HEK293 (cell line): ENCODE measurements around the gene ASB16.

Experiments
- BCL11A ChIP-seq: fragments of 450-650 bp; formaldehyde crosslinking; IDR thresholded peaks from 2 replicates; pipeline ENCODE4 v1.5.1; 2016; ENCODE audit warnings: low read depth, missing biosample characterization, missing genetic modification characterization
- KLF7 ChIP-seq: fragments of 450-650 bp; formaldehyde crosslinking; IDR thresholded peaks from 2 replicates; pipeline ENCODE4 v1.5.1; 2016; ENCODE audit warnings: missing biosample characterization, missing genetic modification characterization, borderline replicate concordance
- KLF8 ChIP-seq: fragments of 450-650 bp; formaldehyde crosslinking; IDR thresholded peaks from 2 replicates; pipeline ENCODE4 v1.5.1; 2016; ENCODE audit warnings: missing biosample characterization, missing genetic modification characterization
- MEIS1 ChIP-seq: sonication (generic); formaldehyde crosslinking; IDR thresholded peaks from 2 replicates; pipeline ENCODE4 v1.8.1; 2022; ENCODE audit warnings: missing genetic modification reagents, mild to moderate bottlenecking, borderline replicate concordance
- ZNF146 ChIP-seq: fragments of 450-650 bp; formaldehyde crosslinking; IDR thresholded peaks from 2 replicates; pipeline ENCODE4 v1.5.1; 2016; ENCODE audit warnings: missing biosample characterization, missing genetic modification characterization
- ZNF23 ChIP-seq: fragments of 450-650 bp; formaldehyde crosslinking; IDR thresholded peaks from 2 replicates; pipeline ENCODE4 v1.5.1; 2016; ENCODE audit warnings: missing biosample characterization, missing genetic modification characterization, borderline replicate concordance
- ZNF292 ChIP-seq: fragments of 450-650 bp; formaldehyde crosslinking; IDR thresholded peaks from 2 replicates; pipeline ENCODE4 v1.5.1; 2016; ENCODE audit warnings: low read depth, missing biosample characterization, missing genetic modification characterization, borderline replicate concordance
- ZNF792 ChIP-seq: fragments of 450-650 bp; formaldehyde crosslinking; IDR thresholded peaks from 2 replicates; pipeline ENCODE4 v1.5.1; 2016; ENCODE audit warnings: missing biosample characterization, missing genetic modification characterization
- TF ChIP-seq, protein P1 (sequence below): fragments of 450-650 bp; formaldehyde crosslinking; IDR thresholded peaks from 2 replicates; pipeline ENCODE4 v1.5.1; 2016; ENCODE audit warnings: missing biosample characterization, missing genetic modification characterization
- TF ChIP-seq, protein P2 (sequence below): fragments of 450-650 bp; formaldehyde crosslinking; IDR thresholded peaks from 2 replicates; pipeline ENCODE4 v1.5.1; 2016; ENCODE audit warnings: missing biosample characterization, missing genetic modification characterization, low read depth
- TF ChIP-seq, protein P3 (sequence below): fragments of 450-650 bp; formaldehyde crosslinking; IDR thresholded peaks from 2 replicates; pipeline ENCODE4 v1.5.1; 2016; ENCODE audit warnings: missing biosample characterization, missing genetic modification characterization, borderline replicate concordance
- TF ChIP-seq, protein P4 (sequence below): fragments of 450-650 bp; formaldehyde crosslinking; IDR thresholded peaks from 2 replicates; pipeline ENCODE4 v1.5.1; 2016; ENCODE audit warnings: missing biosample characterization, missing genetic modification characterization
- TF ChIP-seq, protein P5 (sequence below): fragments of 450-650 bp; formaldehyde crosslinking; conservative IDR thresholded peaks from 2 replicates; pipeline ENCODE4 v1.5.1; 2016; ENCODE audit warnings: low read depth, missing biosample characterization, missing genetic modification characterization
- TF ChIP-seq, protein P6 (sequence below): fragments of 450-650 bp; formaldehyde crosslinking; IDR thresholded peaks from 2 replicates; pipeline ENCODE4 v1.5.1; 2017; ENCODE audit warnings: missing biosample characterization, missing genetic modification characterization
- TF ChIP-seq, protein P7 (sequence below): fragments of 450-650 bp; formaldehyde crosslinking; conservative IDR thresholded peaks from 2 replicates; pipeline ENCODE4 v1.5.1; 2016; ENCODE audit warnings: low read depth, missing biosample characterization, missing genetic modification characterization

ASB16 gene

DNA sequence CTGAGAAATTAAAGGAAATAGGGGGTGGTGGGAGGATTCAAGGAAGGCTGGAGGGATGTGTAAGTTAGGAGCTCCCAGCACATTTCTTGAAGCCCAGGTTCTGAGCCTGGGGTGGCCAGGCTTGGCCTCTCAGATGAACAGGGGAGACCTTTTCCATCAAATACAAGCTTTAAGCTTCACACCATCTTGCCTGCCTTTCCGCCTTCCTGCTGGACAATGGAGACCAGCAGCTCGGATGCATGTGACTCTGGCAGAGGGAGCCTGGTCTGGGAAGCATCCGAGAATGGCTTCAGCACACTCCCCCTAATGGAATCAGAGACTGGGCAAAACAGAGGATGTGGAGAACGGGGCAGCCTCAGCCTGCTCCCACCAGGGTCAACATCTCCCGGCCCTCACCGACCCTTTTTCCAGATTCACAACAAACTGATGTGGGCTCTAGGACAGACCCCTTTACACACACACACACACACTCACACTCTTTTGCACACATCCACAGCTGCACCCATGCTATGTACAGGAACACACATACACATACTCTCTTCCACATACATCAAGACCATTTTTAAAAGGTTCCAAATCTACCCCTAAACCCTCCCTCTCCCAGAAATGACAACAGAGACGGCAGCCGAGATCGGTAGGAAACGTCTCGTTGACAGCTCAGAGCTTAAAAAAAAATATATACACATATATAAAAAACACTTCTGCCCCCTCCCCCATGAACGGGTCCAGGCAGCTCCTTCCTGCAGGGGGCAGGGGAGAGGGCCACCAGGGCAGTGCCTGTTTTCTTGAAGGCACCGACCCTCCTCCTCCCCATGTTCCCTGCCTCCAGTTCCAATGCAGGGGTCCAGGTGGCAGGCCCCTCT, 35.7 kb downstream of the ASB16 start (continued):
- TF ChIP-seq, protein P1, sequence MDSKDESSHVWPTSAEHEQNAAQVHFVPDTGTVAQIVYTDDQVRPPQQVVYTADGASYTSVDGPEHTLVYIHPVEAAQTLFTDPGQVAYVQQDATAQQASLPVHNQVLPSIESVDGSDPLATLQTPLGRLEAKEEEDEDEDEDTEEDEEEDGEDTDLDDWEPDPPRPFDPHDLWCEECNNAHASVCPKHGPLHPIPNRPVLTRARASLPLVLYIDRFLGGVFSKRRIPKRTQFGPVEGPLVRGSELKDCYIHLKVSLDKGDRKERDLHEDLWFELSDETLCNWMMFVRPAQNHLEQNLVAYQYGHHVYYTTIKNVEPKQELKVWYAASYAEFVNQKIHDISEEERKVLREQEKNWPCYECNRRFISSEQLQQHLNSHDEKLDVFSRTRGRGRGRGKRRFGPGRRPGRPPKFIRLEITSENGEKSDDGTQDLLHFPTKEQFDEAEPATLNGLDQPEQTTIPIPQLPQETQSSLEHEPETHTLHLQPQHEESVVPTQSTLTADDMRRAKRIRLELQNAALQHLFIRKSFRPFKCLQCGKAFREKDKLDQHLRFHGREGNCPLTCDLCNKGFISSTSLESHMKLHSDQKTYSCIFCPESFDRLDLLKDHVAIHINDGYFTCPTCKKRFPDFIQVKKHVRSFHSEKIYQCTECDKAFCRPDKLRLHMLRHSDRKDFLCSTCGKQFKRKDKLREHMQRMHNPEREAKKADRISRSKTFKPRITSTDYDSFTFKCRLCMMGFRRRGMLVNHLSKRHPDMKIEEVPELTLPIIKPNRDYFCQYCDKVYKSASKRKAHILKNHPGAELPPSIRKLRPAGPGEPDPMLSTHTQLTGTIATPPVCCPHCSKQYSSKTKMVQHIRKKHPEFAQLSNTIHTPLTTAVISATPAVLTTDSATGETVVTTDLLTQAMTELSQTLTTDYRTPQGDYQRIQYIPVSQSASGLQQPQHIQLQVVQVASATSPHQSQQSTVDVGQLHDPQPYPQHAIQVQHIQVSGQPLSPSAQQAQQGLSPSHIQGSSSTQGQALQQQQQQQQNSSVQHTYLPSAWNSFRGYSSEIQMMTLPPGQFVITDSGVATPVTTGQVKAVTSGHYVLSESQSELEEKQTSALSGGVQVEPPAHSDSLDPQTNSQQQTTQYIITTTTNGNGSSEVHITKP: no peak
- TF ChIP-seq, protein P2, sequence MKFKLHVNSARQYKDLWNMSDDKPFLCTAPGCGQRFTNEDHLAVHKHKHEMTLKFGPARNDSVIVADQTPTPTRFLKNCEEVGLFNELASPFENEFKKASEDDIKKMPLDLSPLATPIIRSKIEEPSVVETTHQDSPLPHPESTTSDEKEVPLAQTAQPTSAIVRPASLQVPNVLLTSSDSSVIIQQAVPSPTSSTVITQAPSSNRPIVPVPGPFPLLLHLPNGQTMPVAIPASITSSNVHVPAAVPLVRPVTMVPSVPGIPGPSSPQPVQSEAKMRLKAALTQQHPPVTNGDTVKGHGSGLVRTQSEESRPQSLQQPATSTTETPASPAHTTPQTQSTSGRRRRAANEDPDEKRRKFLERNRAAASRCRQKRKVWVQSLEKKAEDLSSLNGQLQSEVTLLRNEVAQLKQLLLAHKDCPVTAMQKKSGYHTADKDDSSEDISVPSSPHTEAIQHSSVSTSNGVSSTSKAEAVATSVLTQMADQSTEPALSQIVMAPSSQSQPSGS (tag by site-specific recombination): no peak
- no peak for TF ChIP-seq ZNF292 (tag by site-specific recombination)
- TF ChIP-seq ZNF23: no peak
- TF ChIP-seq, protein P3, sequence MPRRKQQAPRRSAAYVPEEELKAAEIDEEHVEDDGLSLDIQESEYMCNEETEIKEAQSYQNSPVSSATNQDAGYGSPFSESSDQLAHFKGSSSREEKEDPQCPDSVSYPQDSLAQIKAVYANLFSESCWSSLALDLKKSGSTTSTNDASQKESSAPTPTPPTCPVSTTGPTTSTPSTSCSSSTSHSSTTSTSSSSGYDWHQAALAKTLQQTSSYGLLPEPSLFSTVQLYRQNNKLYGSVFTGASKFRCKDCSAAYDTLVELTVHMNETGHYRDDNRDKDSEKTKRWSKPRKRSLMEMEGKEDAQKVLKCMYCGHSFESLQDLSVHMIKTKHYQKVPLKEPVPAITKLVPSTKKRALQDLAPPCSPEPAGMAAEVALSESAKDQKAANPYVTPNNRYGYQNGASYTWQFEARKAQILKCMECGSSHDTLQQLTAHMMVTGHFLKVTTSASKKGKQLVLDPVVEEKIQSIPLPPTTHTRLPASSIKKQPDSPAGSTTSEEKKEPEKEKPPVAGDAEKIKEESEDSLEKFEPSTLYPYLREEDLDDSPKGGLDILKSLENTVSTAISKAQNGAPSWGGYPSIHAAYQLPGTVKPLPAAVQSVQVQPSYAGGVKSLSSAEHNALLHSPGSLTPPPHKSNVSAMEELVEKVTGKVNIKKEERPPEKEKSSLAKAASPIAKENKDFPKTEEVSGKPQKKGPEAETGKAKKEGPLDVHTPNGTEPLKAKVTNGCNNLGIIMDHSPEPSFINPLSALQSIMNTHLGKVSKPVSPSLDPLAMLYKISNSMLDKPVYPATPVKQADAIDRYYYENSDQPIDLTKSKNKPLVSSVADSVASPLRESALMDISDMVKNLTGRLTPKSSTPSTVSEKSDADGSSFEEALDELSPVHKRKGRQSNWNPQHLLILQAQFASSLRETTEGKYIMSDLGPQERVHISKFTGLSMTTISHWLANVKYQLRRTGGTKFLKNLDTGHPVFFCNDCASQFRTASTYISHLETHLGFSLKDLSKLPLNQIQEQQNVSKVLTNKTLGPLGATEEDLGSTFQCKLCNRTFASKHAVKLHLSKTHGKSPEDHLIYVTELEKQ (tag by site-specific recombination): no peak
- TF ChIP-seq, protein P4, sequence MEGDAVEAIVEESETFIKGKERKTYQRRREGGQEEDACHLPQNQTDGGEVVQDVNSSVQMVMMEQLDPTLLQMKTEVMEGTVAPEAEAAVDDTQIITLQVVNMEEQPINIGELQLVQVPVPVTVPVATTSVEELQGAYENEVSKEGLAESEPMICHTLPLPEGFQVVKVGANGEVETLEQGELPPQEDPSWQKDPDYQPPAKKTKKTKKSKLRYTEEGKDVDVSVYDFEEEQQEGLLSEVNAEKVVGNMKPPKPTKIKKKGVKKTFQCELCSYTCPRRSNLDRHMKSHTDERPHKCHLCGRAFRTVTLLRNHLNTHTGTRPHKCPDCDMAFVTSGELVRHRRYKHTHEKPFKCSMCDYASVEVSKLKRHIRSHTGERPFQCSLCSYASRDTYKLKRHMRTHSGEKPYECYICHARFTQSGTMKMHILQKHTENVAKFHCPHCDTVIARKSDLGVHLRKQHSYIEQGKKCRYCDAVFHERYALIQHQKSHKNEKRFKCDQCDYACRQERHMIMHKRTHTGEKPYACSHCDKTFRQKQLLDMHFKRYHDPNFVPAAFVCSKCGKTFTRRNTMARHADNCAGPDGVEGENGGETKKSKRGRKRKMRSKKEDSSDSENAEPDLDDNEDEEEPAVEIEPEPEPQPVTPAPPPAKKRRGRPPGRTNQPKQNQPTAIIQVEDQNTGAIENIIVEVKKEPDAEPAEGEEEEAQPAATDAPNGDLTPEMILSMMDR: peak; percentile 16; the same call in 1 of the 2 replicates
- TF ChIP-seq, protein P5, sequence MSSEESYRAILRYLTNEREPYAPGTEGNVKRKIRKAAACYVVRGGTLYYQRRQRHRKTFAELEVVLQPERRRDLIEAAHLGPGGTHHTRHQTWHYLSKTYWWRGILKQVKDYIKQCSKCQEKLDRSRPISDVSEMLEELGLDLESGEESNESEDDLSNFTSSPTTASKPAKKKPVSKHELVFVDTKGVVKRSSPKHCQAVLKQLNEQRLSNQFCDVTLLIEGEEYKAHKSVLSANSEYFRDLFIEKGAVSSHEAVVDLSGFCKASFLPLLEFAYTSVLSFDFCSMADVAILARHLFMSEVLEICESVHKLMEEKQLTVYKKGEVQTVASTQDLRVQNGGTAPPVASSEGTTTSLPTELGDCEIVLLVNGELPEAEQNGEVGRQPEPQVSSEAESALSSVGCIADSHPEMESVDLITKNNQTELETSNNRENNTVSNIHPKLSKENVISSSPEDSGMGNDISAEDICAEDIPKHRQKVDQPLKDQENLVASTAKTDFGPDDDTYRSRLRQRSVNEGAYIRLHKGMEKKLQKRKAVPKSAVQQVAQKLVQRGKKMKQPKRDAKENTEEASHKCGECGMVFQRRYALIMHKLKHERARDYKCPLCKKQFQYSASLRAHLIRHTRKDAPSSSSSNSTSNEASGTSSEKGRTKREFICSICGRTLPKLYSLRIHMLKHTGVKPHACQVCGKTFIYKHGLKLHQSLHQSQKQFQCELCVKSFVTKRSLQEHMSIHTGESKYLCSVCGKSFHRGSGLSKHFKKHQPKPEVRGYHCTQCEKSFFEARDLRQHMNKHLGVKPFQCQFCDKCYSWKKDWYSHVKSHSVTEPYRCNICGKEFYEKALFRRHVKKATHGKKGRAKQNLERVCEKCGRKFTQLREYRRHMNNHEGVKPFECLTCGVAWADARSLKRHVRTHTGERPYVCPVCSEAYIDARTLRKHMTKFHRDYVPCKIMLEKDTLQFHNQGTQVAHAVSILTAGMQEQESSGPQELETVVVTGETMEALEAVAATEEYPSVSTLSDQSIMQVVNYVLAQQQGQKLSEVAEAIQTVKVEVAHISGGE (tag by site-specific recombination): no peak
- TF ChIP-seq, protein P6, sequence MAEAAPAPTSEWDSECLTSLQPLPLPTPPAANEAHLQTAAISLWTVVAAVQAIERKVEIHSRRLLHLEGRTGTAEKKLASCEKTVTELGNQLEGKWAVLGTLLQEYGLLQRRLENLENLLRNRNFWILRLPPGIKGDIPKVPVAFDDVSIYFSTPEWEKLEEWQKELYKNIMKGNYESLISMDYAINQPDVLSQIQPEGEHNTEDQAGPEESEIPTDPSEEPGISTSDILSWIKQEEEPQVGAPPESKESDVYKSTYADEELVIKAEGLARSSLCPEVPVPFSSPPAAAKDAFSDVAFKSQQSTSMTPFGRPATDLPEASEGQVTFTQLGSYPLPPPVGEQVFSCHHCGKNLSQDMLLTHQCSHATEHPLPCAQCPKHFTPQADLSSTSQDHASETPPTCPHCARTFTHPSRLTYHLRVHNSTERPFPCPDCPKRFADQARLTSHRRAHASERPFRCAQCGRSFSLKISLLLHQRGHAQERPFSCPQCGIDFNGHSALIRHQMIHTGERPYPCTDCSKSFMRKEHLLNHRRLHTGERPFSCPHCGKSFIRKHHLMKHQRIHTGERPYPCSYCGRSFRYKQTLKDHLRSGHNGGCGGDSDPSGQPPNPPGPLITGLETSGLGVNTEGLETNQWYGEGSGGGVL: no peak
- no peak for TF ChIP-seq MEIS1 (CRISPR knock-in tag)
- no peak for TF ChIP-seq KLF7 (tag by site-specific recombination)
- TF ChIP-seq ZNF792 (tag by site-specific recombination): no peak
- no peak for TF ChIP-seq BCL11A (tag by site-specific recombination)
- TF ChIP-seq, protein P7, sequence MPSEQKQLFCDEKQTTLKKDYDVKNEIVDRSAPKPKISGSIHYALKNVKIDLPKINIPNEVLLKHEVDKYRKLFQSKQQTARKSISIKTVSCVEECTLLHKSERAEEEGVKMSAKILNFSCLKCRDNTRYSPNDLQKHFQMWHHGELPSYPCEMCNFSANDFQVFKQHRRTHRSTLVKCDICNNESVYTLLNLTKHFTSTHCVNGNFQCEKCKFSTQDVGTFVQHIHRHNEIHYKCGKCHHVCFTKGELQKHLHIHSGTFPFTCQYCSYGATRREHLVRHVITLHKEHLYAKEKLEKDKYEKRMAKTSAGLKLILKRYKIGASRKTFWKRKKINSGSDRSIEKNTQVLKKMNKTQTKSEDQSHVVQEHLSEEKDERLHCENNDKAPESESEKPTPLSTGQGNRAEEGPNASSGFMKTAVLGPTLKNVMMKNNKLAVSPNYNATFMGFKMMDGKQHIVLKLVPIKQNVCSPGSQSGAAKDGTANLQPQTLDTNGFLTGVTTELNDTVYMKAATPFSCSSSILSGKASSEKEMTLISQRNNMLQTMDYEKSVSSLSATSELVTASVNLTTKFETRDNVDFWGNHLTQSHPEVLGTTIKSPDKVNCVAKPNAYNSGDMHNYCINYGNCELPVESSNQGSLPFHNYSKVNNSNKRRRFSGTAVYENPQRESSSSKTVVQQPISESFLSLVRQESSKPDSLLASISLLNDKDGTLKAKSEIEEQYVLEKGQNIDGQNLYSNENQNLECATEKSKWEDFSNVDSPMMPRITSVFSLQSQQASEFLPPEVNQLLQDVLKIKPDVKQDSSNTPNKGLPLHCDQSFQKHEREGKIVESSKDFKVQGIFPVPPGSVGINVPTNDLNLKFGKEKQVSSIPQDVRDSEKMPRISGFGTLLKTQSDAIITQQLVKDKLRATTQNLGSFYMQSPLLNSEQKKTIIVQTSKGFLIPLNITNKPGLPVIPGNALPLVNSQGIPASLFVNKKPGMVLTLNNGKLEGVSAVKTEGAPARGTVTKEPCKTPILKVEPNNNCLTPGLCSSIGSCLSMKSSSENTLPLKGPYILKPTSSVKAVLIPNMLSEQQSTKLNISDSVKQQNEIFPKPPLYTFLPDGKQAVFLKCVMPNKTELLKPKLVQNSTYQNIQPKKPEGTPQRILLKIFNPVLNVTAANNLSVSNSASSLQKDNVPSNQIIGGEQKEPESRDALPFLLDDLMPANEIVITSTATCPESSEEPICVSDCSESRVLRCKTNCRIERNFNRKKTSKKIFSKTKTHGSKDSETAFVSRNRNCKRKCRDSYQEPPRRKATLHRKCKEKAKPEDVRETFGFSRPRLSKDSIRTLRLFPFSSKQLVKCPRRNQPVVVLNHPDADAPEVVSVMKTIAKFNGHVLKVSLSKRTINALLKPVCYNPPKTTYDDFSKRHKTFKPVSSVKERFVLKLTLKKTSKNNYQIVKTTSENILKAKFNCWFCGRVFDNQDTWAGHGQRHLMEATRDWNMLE (tag by site-specific recombination): no peak
- TF ChIP-seq KLF8 (tag by site-specific recombination): 0 out of 2 replicates have a peak, but pooled peaks have one; percentile 19
- TF ChIP-seq ZNF146: no peak
